ENCODE data around the gene SLC25A19. TPM values are rescaled to one million over a fixed set of nuclear protein-coding genes. Genes with fewer than 3 reads are reported as not detected.

SLC25A19 gene
- total RNA-seq, 6 experiments from 2014 or later = 3.8 to 13.4 (median 7.3) TPM

DNA sequence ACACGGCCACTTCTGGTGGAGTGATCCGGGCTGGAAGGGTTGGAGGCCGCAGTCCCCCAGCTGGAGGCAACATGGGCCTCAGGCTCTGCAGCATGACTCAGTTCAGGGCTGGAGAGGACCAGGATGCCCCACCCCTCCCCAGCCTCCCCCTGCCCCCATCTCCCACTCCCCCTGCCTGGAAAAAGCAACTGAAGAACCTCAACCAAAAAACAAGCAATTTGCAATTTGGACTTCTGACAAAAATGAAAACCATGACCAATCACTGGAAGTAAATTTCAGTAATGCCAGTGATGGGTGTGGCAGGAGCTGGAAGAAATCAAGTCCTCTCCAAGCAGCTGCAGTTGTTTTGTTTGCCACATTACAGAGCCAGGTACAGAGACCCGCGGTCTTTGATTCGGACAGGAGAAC is 11.6 kb downstream of the SLC25A19 start:
- 89% methylated on average over 6 of the region's 6 CpGs for WGBS (ENCODE audit: insufficient coverage, low coverage, low lambda C conversion rate, missing lambda C conversion rate)
- DNase-seq (no peak), ATAC-seq (no peak)
- intact Hi-C loops (cut with DNase I) = loop anchor here in 1 of 2 donors (10.0 kb wide), 1 partner anchor 137 kb away; no protein-coding TSS in a partner anchor
- no peak overlapping the region for H3K4me3 ChIP-seq
- no peak overlapping the region for H3K27ac ChIP-seq
- TF ChIP-seq POLR2A (IDR thresholded peaks at IDR 0.05) = no peak
- TF ChIP-seq, protein P1, sequence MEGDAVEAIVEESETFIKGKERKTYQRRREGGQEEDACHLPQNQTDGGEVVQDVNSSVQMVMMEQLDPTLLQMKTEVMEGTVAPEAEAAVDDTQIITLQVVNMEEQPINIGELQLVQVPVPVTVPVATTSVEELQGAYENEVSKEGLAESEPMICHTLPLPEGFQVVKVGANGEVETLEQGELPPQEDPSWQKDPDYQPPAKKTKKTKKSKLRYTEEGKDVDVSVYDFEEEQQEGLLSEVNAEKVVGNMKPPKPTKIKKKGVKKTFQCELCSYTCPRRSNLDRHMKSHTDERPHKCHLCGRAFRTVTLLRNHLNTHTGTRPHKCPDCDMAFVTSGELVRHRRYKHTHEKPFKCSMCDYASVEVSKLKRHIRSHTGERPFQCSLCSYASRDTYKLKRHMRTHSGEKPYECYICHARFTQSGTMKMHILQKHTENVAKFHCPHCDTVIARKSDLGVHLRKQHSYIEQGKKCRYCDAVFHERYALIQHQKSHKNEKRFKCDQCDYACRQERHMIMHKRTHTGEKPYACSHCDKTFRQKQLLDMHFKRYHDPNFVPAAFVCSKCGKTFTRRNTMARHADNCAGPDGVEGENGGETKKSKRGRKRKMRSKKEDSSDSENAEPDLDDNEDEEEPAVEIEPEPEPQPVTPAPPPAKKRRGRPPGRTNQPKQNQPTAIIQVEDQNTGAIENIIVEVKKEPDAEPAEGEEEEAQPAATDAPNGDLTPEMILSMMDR (IDR thresholded peaks at IDR 0.05) = no peak
- H3K4me1 ChIP-seq = no peaks in the 10 kb centered on the region
- H3K27me3 ChIP-seq = no peaks in the 10 kb centered on the region
- H3K9me3 ChIP-seq = no peaks in the 10 kb centered on the region
- H3K36me3 ChIP-seq = peaks cover 0 to 7% (median 0%) of the 10 kb centered on the region in 4 donors

DNA sequence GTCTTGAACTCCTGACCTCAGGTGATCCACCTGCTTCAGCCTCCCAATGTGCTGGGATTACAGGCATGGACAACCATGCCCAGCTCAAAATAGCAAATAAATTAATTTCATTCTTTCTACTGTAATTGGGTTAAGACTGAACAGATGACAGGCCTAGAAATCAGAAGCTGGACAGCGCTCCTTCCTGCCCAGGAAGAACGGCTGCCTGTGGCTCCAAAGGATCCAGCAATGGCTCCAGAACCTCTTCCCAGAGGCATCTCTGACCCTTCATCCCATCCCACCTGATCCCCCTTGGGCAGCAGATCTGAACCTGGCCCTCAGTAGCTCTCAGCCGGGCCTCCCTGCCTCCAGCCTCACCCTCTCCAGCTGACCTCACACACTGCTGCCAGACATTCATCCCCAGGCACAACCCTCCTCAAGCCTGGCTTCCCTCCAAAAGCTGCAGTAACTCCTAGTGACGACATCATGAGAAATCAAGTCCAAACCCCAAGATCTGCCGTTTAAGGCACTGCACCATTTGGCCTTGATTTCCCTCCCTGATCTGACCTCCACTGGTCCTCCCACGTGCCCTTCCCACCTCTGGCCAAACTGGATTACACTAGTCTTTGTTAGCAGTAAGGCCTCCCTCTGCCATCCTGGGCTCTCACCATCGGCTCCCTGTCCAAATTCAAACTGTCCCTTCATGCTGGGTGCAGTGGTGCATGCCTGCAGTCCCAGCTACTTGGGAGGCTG is 15.1 kb downstream of the SLC25A19 start:
- Histone ChIP-seq H3K27ac (no peak overlapping the region), H3K4me3 (no peak overlapping the region), H3K36me3 (peaks cover 0 to 7% (median 0%) of the 10 kb centered on the region in 4 donors), H3K4me1 (peaks cover 0 to 15% (median 6%) of the 10 kb centered on the region in 4 donors), H3K27me3 (no peaks in the 10 kb centered on the region), H3K9me3 (no peaks in the 10 kb centered on the region)
- 71% methylated on average over 7 of the region's 7 CpGs for WGBS (ENCODE audit: insufficient coverage, low coverage, low lambda C conversion rate, missing lambda C conversion rate)
- intact Hi-C loops (cut with DNase I) = loop anchor here in 1 of 2 donors (10.0 kb wide), 1 partner anchor 141 kb away; no protein-coding TSS in a partner anchor
- no peak for ATAC-seq
- TF ChIP-seq POLR2A (IDR thresholded peaks at IDR 0.05) = no peak
- TF ChIP-seq, protein P1 (IDR thresholded peaks at IDR 0.05) = no peak
- DNase-seq = no peak

DNA sequence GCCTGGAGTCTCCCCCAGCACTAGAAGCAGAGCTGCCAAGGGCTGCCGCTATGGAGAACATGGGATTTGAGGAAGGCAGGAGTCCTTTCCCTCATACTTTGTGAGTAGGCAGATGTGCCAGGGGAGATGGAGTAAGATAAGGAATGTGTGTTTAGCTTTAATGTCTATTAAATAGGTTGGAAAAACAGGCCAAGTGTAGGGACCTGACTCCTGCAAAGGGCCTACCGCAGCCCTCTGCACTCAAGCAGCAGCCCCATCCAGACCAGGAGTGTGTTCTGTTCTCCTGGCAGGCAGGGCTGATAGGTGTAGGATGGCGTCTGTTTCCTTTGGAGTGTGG is 16.4 kb downstream of the SLC25A19 start:
- peaks cover 0 to 15% (median 6%) of the 10 kb centered on the region in 4 donors for H3K4me1 ChIP-seq
- DNase-seq = no peak
- no peaks in the 10 kb centered on the region for H3K27me3 ChIP-seq
- no peak overlapping the region for H3K27ac ChIP-seq
- ATAC-seq = no peak
- WGBS (ENCODE audit: insufficient coverage, low coverage, low lambda C conversion rate, missing lambda C conversion rate) = 61% methylated on average over 2 of the region's 3 CpGs
- TF ChIP-seq POLR2A (IDR thresholded peaks at IDR 0.05) = no peak
- TF ChIP-seq, protein P1 (IDR thresholded peaks at IDR 0.05) = no peak
- intact Hi-C loops (cut with DNase I) = loop anchor here in 1 of 2 donors (10.0 kb wide), 1 partner anchor 142 kb away; no protein-coding TSS in a partner anchor
- no peak overlapping the region for H3K4me3 ChIP-seq
- no peaks in the 10 kb centered on the region for H3K9me3 ChIP-seq
- peaks cover 0 to 3% (median 0%) of the 10 kb centered on the region in 4 donors for H3K36me3 ChIP-seq

DNA sequence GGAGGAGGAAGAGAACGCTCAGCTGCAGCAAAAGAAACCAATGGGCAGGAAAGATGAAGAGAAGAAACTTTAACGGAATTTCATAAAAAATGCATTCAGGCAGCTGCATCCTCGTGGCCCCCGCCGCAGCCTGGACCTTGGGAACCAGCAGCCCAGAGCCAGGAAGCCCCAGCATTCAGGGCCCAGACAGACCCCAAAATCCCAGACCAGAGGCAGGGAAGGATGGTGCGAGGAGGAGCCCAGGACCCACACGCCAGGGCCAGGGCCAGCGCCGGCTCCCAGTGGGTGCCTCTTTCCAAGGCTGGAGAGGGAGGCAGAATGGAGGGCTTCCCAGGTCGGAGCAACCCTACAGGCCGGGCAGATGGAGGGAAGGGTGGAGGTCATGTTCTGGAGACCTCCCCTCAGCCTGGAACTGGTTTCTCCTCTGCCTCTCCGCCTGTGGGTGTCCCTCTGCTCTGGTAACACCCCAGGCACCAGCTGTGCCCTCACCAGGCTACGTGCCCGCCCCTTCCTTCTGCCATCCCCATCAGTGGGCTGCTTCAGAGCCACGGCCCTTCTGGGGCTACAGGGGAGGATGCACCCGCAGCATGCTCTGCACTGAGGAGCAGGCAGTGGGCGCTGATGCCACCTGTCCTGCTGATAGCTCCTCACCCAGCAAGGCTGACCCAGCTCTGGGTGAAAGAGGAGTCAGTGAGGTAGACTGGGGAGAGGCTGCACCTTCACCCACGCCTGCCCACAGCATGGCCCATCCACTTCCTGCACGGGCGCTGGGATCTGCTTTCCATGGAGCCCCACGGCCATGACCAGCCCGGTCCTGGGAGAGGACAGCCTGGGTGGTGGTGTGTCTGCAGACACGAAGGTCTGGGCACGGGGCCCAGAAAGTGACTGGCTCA is 17.0 kb downstream of the SLC25A19 start:
- peaks cover 0 to 3% (median 0%) of the 10 kb centered on the region in 4 donors for H3K36me3 ChIP-seq
- peak overlapping the region; percentile 62 to 93 (median 86) for H3K4me3 ChIP-seq
- peaks cover 0 to 15% (median 6%) of the 10 kb centered on the region in 4 donors for H3K4me1 ChIP-seq
- TF ChIP-seq, protein P1 (IDR thresholded peaks at IDR 0.05) = no peak
- no peak for TF ChIP-seq POLR2A (IDR thresholded peaks at IDR 0.05)
- ATAC-seq (no peak), DNase-seq (no peak)
- intact Hi-C loops (cut with DNase I) = loop anchor here in 1 of 2 donors (10.0 kb wide), 1 partner anchor 143 kb away; no protein-coding TSS in a partner anchor
- 6% methylated on average over 6 of the region's 24 CpGs for WGBS (ENCODE audit: insufficient coverage, low coverage, low lambda C conversion rate, missing lambda C conversion rate)
- H3K27me3 ChIP-seq = no peaks in the 10 kb centered on the region
- H3K9me3 ChIP-seq = no peaks in the 10 kb centered on the region
- peak overlapping the region in 1 of 3 donors; percentile 88 for H3K27ac ChIP-seq

Measured in right lobe of liver (tissue), 6 donors.